MM.1S (cell line): Measurements from ENCODE around the gene PPP2R2D.

Experiments
- CTCF ChIP-seq: fragments of 300-600 bp; sonication (generic); IDR thresholded peaks from 2 replicates; pipeline ENCODE4 v1.5.1; 2016; ENCODE audit warnings: antibody characterized with exemption, low read length, mixed read lengths
- EZH2 ChIP-seq: fragments of 300-600 bp; sonication (generic); optimal IDR thresholded peaks from 2 replicates; pipeline ENCODE3; 2017; ENCODE audit warnings: low read depth, mild to moderate bottlenecking, antibody characterized with exemption, low read length, mixed read lengths

GRCh38 chr10:131971591-131971990 is 70.8 kb downstream of the PPP2R2D start:
- TF ChIP-seq CTCF (no peak), EZH2 (no peak)
